T-helper 1 cell treated with Interleukin-12 subunit alpha and Interleukin-12 subunit beta and Interleukin-4 antibody, amounts not matched to agents 30 ng/mL and 1 ng/mL, for 36 hours (primary cell): ENCODE measurements around the gene ZSCAN5A. TPM values are rescaled to one million over a fixed set of nuclear protein-coding genes. Genes with fewer than 3 reads are reported as not detected.

Experiments
- total RNA-seq: library from RNA; stranded (reverse); gene quantifications from 2 replicates; pipeline ENCODE4 v1.2.3, GENCODE V29; 2022

Gene ZSCAN5A
- total RNA-seq, 1 donor from 2014 or later, result 12.0 TPM

Other genes starting within 250 kb of the ZSCAN5A start
- 32.4 and 34.8 TPM in 2 replicates for gene ZNF787, start 193.5 kb downstream of the ZSCAN5A start, total RNA-seq
- 27.4 and 39.6 TPM in 2 replicates for gene ZNF444, start 173.6 kb downstream of the ZSCAN5A start, total RNA-seq
- not detected in 2 replicates for gene GALP, start 138.8 kb downstream of the ZSCAN5A start, total RNA-seq
- not detected in 2 replicates for gene ZSCAN5B, start 117.1 kb downstream of the ZSCAN5A start, total RNA-seq
- not detected in 2 replicates for gene ZSCAN5C, start 112.6 kb downstream of the ZSCAN5A start, total RNA-seq
- gene EDDM13, start 42.1 kb downstream of the ZSCAN5A start, total RNA-seq, result 0.85 and 2.5 TPM in 2 replicates
- 1.3 and 2.3 TPM in 2 replicates for gene ZNF582, start 78.7 kb upstream of the ZSCAN5A start, total RNA-seq
- gene ZNF583, start 89.5 kb upstream of the ZSCAN5A start, total RNA-seq, result 3.4 and 3.5 TPM in 2 replicates
- gene ZNF667, start 162.5 kb upstream of the ZSCAN5A start, total RNA-seq, result not detected in 2 replicates
- 0.17 and 0.27 TPM in 2 replicates for gene ZNF471, start 193.0 kb upstream of the ZSCAN5A start, total RNA-seq
- gene ZFP28, start 224.1 kb upstream of the ZSCAN5A start, total RNA-seq, result 2.4 and 2.9 TPM in 2 replicates